Germinal center (tissue), 1 donor: ENCODE data around the gene PSG2.
"Not testable (repeated sequence)": the region's sequence is repeated elsewhere in the genome, so short reads cannot be mapped to it uniquely, and the experiment has no call there.

Experiments
- DNase-seq: peaks from one replicate; pipeline ENCODE4 v3.0.0; 2012; ENCODE audit warnings: mixed read lengths, low spot score

PSG2 gene

GRCh38 chr19:43082601-43083000 is at the start of gene PSG2:
TSS of gene PSG2 (minus strand) at chr19:43082701. CDS start at chr19:43082569, 132 bp downstream.
- DNase-seq: not testable (repeated sequence)

- DNase-seq: not testable (repeated sequence)
Observed at GRCh38 chr19:43131281-43131842, 48.9 kb upstream of the PSG2 start.

GRCh38 chr19:43129197-43129596 is 46.7 kb upstream of the PSG2 start:
- not testable (repeated sequence) for DNase-seq

- not testable (repeated sequence) for DNase-seq
Observed at GRCh38 chr19:43127336-43127735, 44.8 kb upstream of the PSG2 start.

GRCh38 chr19:43126720-43127119 is 44.2 kb upstream of the PSG2 start:
- no peak for DNase-seq

GRCh38 chr19:43124360-43124759 is 41.9 kb upstream of the PSG2 start:
- no peak for DNase-seq

- not testable (repeated sequence) for DNase-seq
Observed at GRCh38 chr19:43120433-43121026, 38.0 kb upstream of the PSG2 start.

- not testable (repeated sequence) for DNase-seq
Observed at GRCh38 chr19:43119526-43119925, 37.0 kb upstream of the PSG2 start.

GRCh38 chr19:43116421-43116820 is 33.9 kb upstream of the PSG2 start:
- DNase-seq: not testable (repeated sequence)

GRCh38 chr19:43115548-43115947 is 33.0 kb upstream of the PSG2 start:
- DNase-seq: not testable (repeated sequence)

GRCh38 chr19:43115064-43115463 is 32.6 kb upstream of the PSG2 start:
- DNase-seq: not testable (repeated sequence)

- DNase-seq: not testable (repeated sequence)
Observed at GRCh38 chr19:43114626-43115025, 32.1 kb upstream of the PSG2 start.

GRCh38 chr19:43107401-43107800 is 24.9 kb upstream of the PSG2 start:
- DNase-seq: not testable (repeated sequence)

GRCh38 chr19:43105496-43105895 is 23.0 kb upstream of the PSG2 start:
- DNase-seq: no peak

- not testable (repeated sequence) for DNase-seq
Observed at GRCh38 chr19:43104215-43104850, 21.8 kb upstream of the PSG2 start.

- no peak for DNase-seq
Observed at GRCh38 chr19:43101950-43102349, 19.4 kb upstream of the PSG2 start.

- not testable (repeated sequence) for DNase-seq
Observed at GRCh38 chr19:43098416-43098815, 15.9 kb upstream of the PSG2 start.

GRCh38 chr19:43087702-43088340 is 5.3 kb upstream of the PSG2 start:
- DNase-seq: not testable (repeated sequence)

GRCh38 chr19:43085796-43086530 is 3.5 kb upstream of the PSG2 start:
- DNase-seq: not testable (repeated sequence)

GRCh38 chr19:43084196-43084832 is 1.8 kb upstream of the PSG2 start:
- not testable (repeated sequence) for DNase-seq

- DNase-seq: not testable (repeated sequence)
Observed at GRCh38 chr19:43083721-43084120, 1.2 kb upstream of the PSG2 start.

- DNase-seq: no peak
Observed at GRCh38 chr19:43078311-43078710, 4.2 kb downstream of the PSG2 start.
